Measurements from ENCODE around the gene NAALADL2. TPM values are rescaled to one million over a fixed set of nuclear protein-coding genes. Genes with fewer than 3 reads are reported as not detected.

The NAALADL2 gene
- total and polyA plus RNA-seq, 2 donors (not counting 1 experiment from before 2014, with no cell fraction given) = not detected

DNA sequence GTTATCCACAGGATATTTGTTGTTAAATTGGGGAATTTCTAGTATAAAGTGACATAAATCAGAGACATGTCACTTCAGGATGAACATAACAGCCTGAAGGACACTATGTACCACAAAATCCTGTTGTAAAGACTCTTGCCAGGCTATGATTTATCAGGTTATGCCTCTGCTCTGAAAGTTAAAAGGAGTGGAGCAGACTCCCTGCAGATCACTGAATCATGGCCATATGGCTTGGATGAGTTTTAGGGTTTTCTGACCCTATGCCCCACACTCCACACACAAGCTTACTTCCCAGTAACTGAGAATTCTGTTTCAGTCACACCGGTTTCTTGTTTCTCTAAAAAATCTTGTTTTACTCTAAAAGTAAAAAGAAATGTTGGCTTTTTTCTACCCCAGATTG, 869.4 kb downstream of the NAALADL2 start:
- H3K36me3 ChIP-seq (replicated peaks in 1 of 2; ENCODE audit: control extremely low read depth in 1 of 2, control insufficient read depth in 1 of 2, extremely low read depth in 1 of 2, insufficient read depth in 2 of 2, low read length in 1 of 2) = no peaks in the 10 kb centered on the region
- ChIA-PET POLR2A (no interaction called here), CTCF (no interaction called here)
- TF ChIP-seq, protein P1, sequence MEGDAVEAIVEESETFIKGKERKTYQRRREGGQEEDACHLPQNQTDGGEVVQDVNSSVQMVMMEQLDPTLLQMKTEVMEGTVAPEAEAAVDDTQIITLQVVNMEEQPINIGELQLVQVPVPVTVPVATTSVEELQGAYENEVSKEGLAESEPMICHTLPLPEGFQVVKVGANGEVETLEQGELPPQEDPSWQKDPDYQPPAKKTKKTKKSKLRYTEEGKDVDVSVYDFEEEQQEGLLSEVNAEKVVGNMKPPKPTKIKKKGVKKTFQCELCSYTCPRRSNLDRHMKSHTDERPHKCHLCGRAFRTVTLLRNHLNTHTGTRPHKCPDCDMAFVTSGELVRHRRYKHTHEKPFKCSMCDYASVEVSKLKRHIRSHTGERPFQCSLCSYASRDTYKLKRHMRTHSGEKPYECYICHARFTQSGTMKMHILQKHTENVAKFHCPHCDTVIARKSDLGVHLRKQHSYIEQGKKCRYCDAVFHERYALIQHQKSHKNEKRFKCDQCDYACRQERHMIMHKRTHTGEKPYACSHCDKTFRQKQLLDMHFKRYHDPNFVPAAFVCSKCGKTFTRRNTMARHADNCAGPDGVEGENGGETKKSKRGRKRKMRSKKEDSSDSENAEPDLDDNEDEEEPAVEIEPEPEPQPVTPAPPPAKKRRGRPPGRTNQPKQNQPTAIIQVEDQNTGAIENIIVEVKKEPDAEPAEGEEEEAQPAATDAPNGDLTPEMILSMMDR (IDR thresholded peaks at IDR 0.05) = no peak
- TF ChIP-seq EZH2 (IDR thresholded peaks at IDR 0.05; ENCODE audit: borderline replicate concordance, insufficient read depth, low read depth, low read length, poor library complexity, severe bottlenecking) = no peak
- no CpG with 5 or more reads among the region's 1 CpG for WGBS (ENCODE audit: insufficient coverage)
- no peak overlapping the region for H3K4me2 ChIP-seq (replicated peaks; ENCODE audit: low read depth, low read length, poor library complexity, severe bottlenecking)
- no peak overlapping the region for H3K4me3 ChIP-seq (ENCODE audit: control extremely low read depth in 1 of 5, extremely low read depth in 1 of 5, insufficient read depth in 1 of 5, low read depth in 2 of 5, low read length in 4 of 5)
- Mint-ChIP-seq H3K4me3 (no peak overlapping the region), H3K9me3 (ENCODE audit: insufficient read depth) (no peaks in the 10 kb centered on the region), H3K27ac (no peak overlapping the region), H3K27me3 (no peaks in the 10 kb centered on the region), H3K4me1 (no peaks in the 10 kb centered on the region)
- no peak overlapping the region for H2AFZ ChIP-seq (ENCODE audit: insufficient read depth, low read depth, low read length, poor library complexity, severe bottlenecking)
- ATAC-seq (ENCODE audit: low read depth) = no peak
- H3K9me3 ChIP-seq (ENCODE audit: control extremely low read depth in 1 of 3, control insufficient read depth in 2 of 3, insufficient read depth in 1 of 3, low read length in 2 of 3) = no peaks in the 10 kb centered on the region
- H3K27ac ChIP-seq (ENCODE audit: low read length in 2 of 2) = no peak overlapping the region
- intact Hi-C loops (cut with micrococcal nuclease) = no loop called here
- no peak for DNase-seq
- no peaks in the 10 kb centered on the region for H3K4me1 ChIP-seq (ENCODE audit: control insufficient read depth in 2 of 2, insufficient read depth in 2 of 2, low read length in 2 of 2)
- H3K79me2 ChIP-seq (ENCODE audit: control insufficient read depth, insufficient read depth, low read length) = no peaks in the 10 kb centered on the region
- H4K20me1 ChIP-seq (ENCODE audit: control insufficient read depth, insufficient read depth, low read length, poor library complexity, severe bottlenecking) = no peaks in the 10 kb centered on the region
- no peak overlapping the region for H3K9ac ChIP-seq (ENCODE audit: low read length)
- H3K27me3 ChIP-seq (replicated peaks in 1 of 4; ENCODE audit: control extremely low read depth in 1 of 4, control insufficient read depth in 3 of 4, insufficient read depth in 4 of 4, low read length in 3 of 4) = no peaks in the 10 kb centered on the region

DNA sequence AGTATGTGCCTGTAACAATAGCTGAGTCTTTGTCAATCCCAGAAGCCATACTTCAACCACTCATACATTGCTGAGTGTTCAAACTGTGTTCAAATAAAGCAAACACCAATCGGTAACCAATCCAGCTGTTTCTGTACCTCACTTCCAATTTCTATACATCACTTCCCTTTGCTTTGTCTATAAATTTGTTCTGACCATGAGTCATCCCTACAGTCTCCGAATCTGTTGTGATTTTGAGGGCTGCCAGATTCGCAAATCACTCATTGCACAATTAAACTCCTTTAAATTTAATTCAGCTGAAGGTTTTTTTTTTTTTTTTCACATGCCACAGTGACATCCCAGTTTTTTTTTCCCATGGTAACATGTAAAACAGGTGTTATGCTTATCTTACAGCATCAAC, 870.3 kb downstream of the NAALADL2 start:
- Histone ChIP-seq H3K36me3 (replicated peaks in 1 of 2; ENCODE audit: control extremely low read depth in 1 of 2, control insufficient read depth in 1 of 2, extremely low read depth in 1 of 2, insufficient read depth in 2 of 2, low read length in 1 of 2) (no peaks in the 10 kb centered on the region), H3K79me2 (ENCODE audit: control insufficient read depth, insufficient read depth, low read length) (no peaks in the 10 kb centered on the region), H3K27me3 (replicated peaks in 1 of 4; ENCODE audit: control extremely low read depth in 1 of 4, control insufficient read depth in 3 of 4, insufficient read depth in 4 of 4, low read length in 3 of 4) (no peaks in the 10 kb centered on the region), H4K20me1 (ENCODE audit: control insufficient read depth, insufficient read depth, low read length, poor library complexity, severe bottlenecking) (no peaks in the 10 kb centered on the region), H2AFZ (ENCODE audit: insufficient read depth, low read depth, low read length, poor library complexity, severe bottlenecking) (no peak overlapping the region), H3K4me1 (ENCODE audit: control insufficient read depth in 2 of 2, insufficient read depth in 2 of 2, low read length in 2 of 2) (no peaks in the 10 kb centered on the region), H3K4me2 (replicated peaks; ENCODE audit: low read depth, low read length, poor library complexity, severe bottlenecking) (no peak overlapping the region), H3K4me3 (ENCODE audit: control extremely low read depth in 1 of 5, extremely low read depth in 1 of 5, insufficient read depth in 1 of 5, low read depth in 2 of 5, low read length in 4 of 5) (no peak overlapping the region), H3K27ac (ENCODE audit: low read length in 2 of 2) (no peak overlapping the region), H3K9me3 (ENCODE audit: control extremely low read depth in 1 of 3, control insufficient read depth in 2 of 3, insufficient read depth in 1 of 3, low read length in 2 of 3) (peaks cover 0 to 5% (median 0%) of the 10 kb centered on the region in 3 donors), H3K9ac (ENCODE audit: low read length) (no peak overlapping the region)
- Mint-ChIP-seq H3K4me3 (no peak overlapping the region), H3K4me1 (no peaks in the 10 kb centered on the region), H3K27ac (no peak overlapping the region), H3K27me3 (no peaks in the 10 kb centered on the region), H3K9me3 (ENCODE audit: insufficient read depth) (no peaks in the 10 kb centered on the region)
- no peak for DNase-seq
- no peak for ATAC-seq (ENCODE audit: low read depth)
- CTCF ChIA-PET = no interaction called here
- POLR2A ChIA-PET = no interaction called here
- no peak for TF ChIP-seq EZH2 (IDR thresholded peaks at IDR 0.05; ENCODE audit: borderline replicate concordance, insufficient read depth, low read depth, low read length, poor library complexity, severe bottlenecking)
- TF ChIP-seq, protein P1 (IDR thresholded peaks at IDR 0.05) = no peak
- intact Hi-C loops (cut with micrococcal nuclease) = no loop called here
- 89% methylated on average over 1 of the region's 3 CpGs for WGBS (ENCODE audit: insufficient coverage)

Measured in B cell (primary cell).